IMR-90 (cell line): ENCODE data around the gene CPXM2. TPM values are rescaled to one million over a fixed set of nuclear protein-coding genes. Genes with fewer than 3 reads are reported as not detected.

Experiments
- ATAC-seq: fragments of 200-7000 bp; cut with Tn5 transposase; 2 replicates; pipeline ENCODE4 v1.9.1; 2020; ENCODE audit warnings: low read depth, mild to moderate bottlenecking, moderate library complexity
- BruUV-seq: library from RNA; stranded (reverse); fragments of 400-500 nt; replicated peaks from 2 replicates; lab custom pipeline; 2021; lab: Mats Ljungman, UMichigan
- CTCF ChIA-PET: fragments of 300-600 bp; formaldehyde crosslinking; extraction: SDS; loops from one replicate; lab custom pipeline; 2021; ENCODE audit warnings: antibody characterized with exemption; lab: Yijun Ruan, JAX
- POLR2A ChIA-PET: fragments of 300-600 bp; sonication (Branson Sonifier 250); formaldehyde crosslinking; loops from one replicate; lab custom pipeline; 2022; ENCODE audit warnings: antibody characterized with exemption; ENCODE audit not compliant: unreplicated experiment; lab: Charles Lee
- DNase-seq: peaks from one replicate; pipeline ENCODE4 v3.0.0; 2013
- H2AFZ ChIP-seq: replicated peaks from 2 replicates; pipeline ENCODE3; 2013; ENCODE audit warnings: low read length, mild to moderate bottlenecking; ENCODE audit not compliant: poor library complexity
- H2AK5ac ChIP-seq: 2 replicates; pipeline ENCODE4 v1.6.1; 2013; ENCODE audit warnings: low read depth, low read length, inconsistent platforms
- H2AK9ac ChIP-seq: replicated peaks from 2 replicates; pipeline ENCODE3; 2013; ENCODE audit warnings: mild to moderate bottlenecking, low read depth, low read length, moderate library complexity; ENCODE audit not compliant: poor library complexity
- H2BK120ac ChIP-seq: 2 replicates; pipeline ENCODE4 v1.6.1; 2013; ENCODE audit warnings: low read depth, low read length, inconsistent platforms
- H2BK15ac ChIP-seq: 3 replicates; pipeline ENCODE4 v1.6.1; 2013; ENCODE audit warnings: low read depth, low read length, inconsistent platforms
- H2BK20ac ChIP-seq: 2 replicates; pipeline ENCODE4 v1.6.1; 2013; ENCODE audit warnings: low read depth, mild to moderate bottlenecking, inconsistent platforms, low read length, moderate library complexity
- H2BK5ac ChIP-seq: 2 replicates; pipeline ENCODE4 v1.6.1; 2013; ENCODE audit warnings: mild to moderate bottlenecking, low read depth, low read length, inconsistent platforms; ENCODE audit not compliant: poor library complexity, severe bottlenecking
- H3K14ac ChIP-seq: replicated peaks from 2 replicates; pipeline ENCODE4 v1.6.1; 2013; ENCODE audit warnings: low read depth, low read length, inconsistent platforms
- H3K18ac ChIP-seq: 2 replicates; pipeline ENCODE4 v1.6.1; 2013; ENCODE audit warnings: low read depth, low read length, control low read depth
- H3K23ac ChIP-seq: 2 replicates; pipeline ENCODE4 v1.6.1; 2013; ENCODE audit warnings: low read depth, low read length, inconsistent platforms
- H3K27ac ChIP-seq: 2 replicates; pipeline ENCODE4 v1.5.1; 2013; ENCODE audit warnings: mild to moderate bottlenecking, control low read depth, low read length; ENCODE audit not compliant: insufficient read depth
- H3K27me3 ChIP-seq: 2 replicates; pipeline ENCODE4 v1.6.1; 2013; ENCODE audit warnings: low read length; ENCODE audit not compliant: control insufficient read depth, insufficient read depth
- H3K36me3 ChIP-seq: 2 replicates; pipeline ENCODE4 v1.6.1; 2013; ENCODE audit warnings: low read length, mixed read lengths; ENCODE audit not compliant: control insufficient read depth, insufficient read depth
- H3K4ac ChIP-seq: 2 replicates; pipeline ENCODE4 v1.6.1; 2013; ENCODE audit warnings: low read depth, low read length, inconsistent platforms
- H3K4me1 ChIP-seq: 2 replicates; pipeline ENCODE4 v1.6.1; 2013; ENCODE audit warnings: low read length, mixed read lengths; ENCODE audit not compliant: control insufficient read depth, insufficient read depth
- H3K4me2 ChIP-seq: 2 replicates; pipeline ENCODE4 v1.6.1; 2013; ENCODE audit warnings: low read depth, mild to moderate bottlenecking, control low read depth, low read length, moderate library complexity
- H3K4me3 ChIP-seq: 2 replicates; pipeline ENCODE4 v1.5.1; 2013; ENCODE audit warnings: low read depth, mild to moderate bottlenecking, control low read depth, low read length, moderate library complexity; ENCODE audit not compliant: insufficient read depth
- H3K56ac ChIP-seq: 2 replicates; pipeline ENCODE4 v1.6.1; 2013; ENCODE audit warnings: low read length, inconsistent platforms; ENCODE audit not compliant: insufficient read depth; ENCODE audit errors: extremely low read depth
- H3K79me1 ChIP-seq, 2 experiments: 2 replicates each; pipeline ENCODE4 v1.6.1; 2013; ENCODE audit warnings: low read length in 2 of 2, inconsistent platforms in 1 of 2, low read depth in 1 of 2
- H3K9ac ChIP-seq: 2 replicates; pipeline ENCODE4 v1.6.1; 2013; ENCODE audit warnings: low read depth, low read length, control low read depth
- H3K9me1 ChIP-seq: 2 replicates; pipeline ENCODE4 v1.6.1; 2013; ENCODE audit warnings: low read length, inconsistent platforms; ENCODE audit not compliant: insufficient read depth
- H3K9me3 ChIP-seq: 2 replicates; pipeline ENCODE4 v1.6.1; 2013; ENCODE audit warnings: low read length; ENCODE audit not compliant: control insufficient read depth, insufficient read depth
- H4K20me1 ChIP-seq: 2 replicates; pipeline ENCODE4 v1.6.1; 2013; ENCODE audit warnings: low read length, inconsistent platforms; ENCODE audit not compliant: insufficient read depth
- H4K5ac ChIP-seq: 2 replicates; pipeline ENCODE4 v1.6.1; 2013; ENCODE audit warnings: mild to moderate bottlenecking, low read depth, low read length, control low read depth
- H4K8ac ChIP-seq, 2 experiments: 2 replicates each; pipeline ENCODE4 v1.6.1; 2013; ENCODE audit warnings: low read depth in 2 of 2, low read length in 2 of 2, control low read depth in 1 of 2, inconsistent platforms in 1 of 2
- H4K91ac ChIP-seq: 2 replicates; pipeline ENCODE4 v1.6.1; 2013; ENCODE audit warnings: low read depth, low read length, inconsistent platforms; ENCODE audit not compliant: insufficient read depth
- BHLHE40 ChIP-seq: fragments of 150-350 bp; IDR thresholded peaks from 2 replicates; pipeline ENCODE4 v1.6.1; 2016; ENCODE audit warnings: mild to moderate bottlenecking, low read depth, low read length
- CEBPB ChIP-seq: IDR thresholded peaks from 2 replicates; pipeline ENCODE4 v1.6.1; 2012; ENCODE audit warnings: low read depth, low read length, improper control_type of control experiment
- CHD1 ChIP-seq: IDR thresholded peaks from 2 replicates; pipeline ENCODE4 v1.6.1; 2012; ENCODE audit warnings: low read depth, low read length, improper control_type of control experiment
- FOS ChIP-seq: fragments of 150-350 bp; IDR thresholded peaks from 2 replicates; pipeline ENCODE4 v1.6.1; 2016; ENCODE audit warnings: low read depth, low read length
- MAFK ChIP-seq: IDR thresholded peaks from 2 replicates; pipeline ENCODE4 v1.6.1; 2012; ENCODE audit warnings: low read depth, low read length, improper control_type of control experiment
- MAZ ChIP-seq: IDR thresholded peaks from 2 replicates; pipeline ENCODE4 v1.6.1; 2012; ENCODE audit warnings: low read depth, mild to moderate bottlenecking, low read length, improper control_type of control experiment, moderate library complexity, borderline replicate concordance
- MXI1 ChIP-seq: IDR thresholded peaks from 2 replicates; pipeline ENCODE4 v1.6.1; 2012; ENCODE audit warnings: low read depth, mild to moderate bottlenecking, low read length, moderate library complexity, borderline replicate concordance
- NFE2L2 ChIP-seq: fragments of 150-350 bp; IDR thresholded peaks from 2 replicates; pipeline ENCODE4 v1.6.1; 2016; ENCODE audit warnings: low read depth, mild to moderate bottlenecking, low read length
- POLR2A ChIP-seq: IDR thresholded peaks from 2 replicates; pipeline ENCODE4 v1.6.1; 2012; ENCODE audit warnings: mild to moderate bottlenecking, low read depth, low read length
- RAD21 ChIP-seq: IDR thresholded peaks from 2 replicates; pipeline ENCODE4 v1.6.1; 2012; ENCODE audit warnings: low read length, improper control_type of control experiment
- RCOR1 ChIP-seq: IDR thresholded peaks from 2 replicates; pipeline ENCODE4 v1.6.1; 2012; ENCODE audit warnings: mild to moderate bottlenecking, low read length, improper control_type of control experiment; ENCODE audit not compliant: insufficient replicate concordance
- RFX5 ChIP-seq: IDR thresholded peaks from 2 replicates; pipeline ENCODE4 v1.8.0; 2012; ENCODE audit warnings: low read depth, mild to moderate bottlenecking, low read length, moderate library complexity
- SMC3 ChIP-seq: fragments of 150-350 bp; IDR thresholded peaks from 2 replicates; pipeline ENCODE4 v1.6.1; 2016; ENCODE audit warnings: low read depth, mild to moderate bottlenecking, antibody characterized with exemption, low read length, moderate library complexity
- WGBS, 2 experiments: methylation state at CpG; one replicate each; pipeline versions ENCODE4 v1.1.5 to v1.1.7; 2013; ENCODE audit warnings: missing lambda C conversion rate in 2 of 2; ENCODE audit not compliant: insufficient read length in 1 of 2; ENCODE audit errors: extremely low coverage in 2 of 2; 5-methylcytosine and 5-hydroxymethylcytosine counted together
- dilution Hi-C: fragments of 300-500 bp; cut with HindIII; formaldehyde crosslinking; loops from one replicate; pipeline ENCODE4 v1.14.3; 2018; ENCODE audit warnings: low sequenced_read_pairs; ENCODE audit not compliant: unreplicated experiment
- in situ Hi-C: fragments of 300-500 bp; cut with MboI; formaldehyde crosslinking; loops from 3 replicates; pipeline ENCODE4 v1.14.3; 2019; ENCODE audit warnings: low sequenced_read_pairs, inconsistent platforms, mixed read lengths
- intact Hi-C: fragments of 100-400 bp; cut with micrococcal nuclease; formaldehyde crosslinking; loops from 2 replicates; pipeline ENCODE4 v1.10.0; 2022
- polyA plus RNA-seq, 3 experiments: library from polyadenylated mRNA; depleted of rRNA; stranded (reverse); fragments of >200 nt; gene quantifications; 2 replicates each; pipeline ENCODE4 v1.2.3, GENCODE V29; 2012; ENCODE audit warnings: low replicate concordance in 1 of 3
- total RNA-seq: library from RNA; depleted of rRNA; stranded (reverse); fragments of >200 nt; gene quantifications from 2 replicates; pipeline ENCODE4 v1.2.3, GENCODE V29; 2012
- TF ChIP-seq, protein P1 (sequence below): fragments of 150-350 bp; IDR thresholded peaks from 2 replicates; pipeline ENCODE4 v1.6.1; 2016; ENCODE audit warnings: low read depth, mild to moderate bottlenecking, low read length, moderate library complexity, borderline replicate concordance
- TF ChIP-seq, protein P2 (sequence below): fragments of 150-350 bp; IDR thresholded peaks from 2 replicates; pipeline ENCODE4 v1.6.1; 2017; ENCODE audit warnings: mild to moderate bottlenecking, antibody characterized with exemption, low read length, low read depth
- TF ChIP-seq, protein P3 (sequence below): conservative IDR thresholded peaks from 2 replicates; pipeline ENCODE4 v1.5.1; 2012; ENCODE audit warnings: mild to moderate bottlenecking, low read depth, low read length, improper control_type of control experiment

CPXM2 gene
- total and polyA plus RNA-seq, 2 of the 4 experiments (the other 2 are of a cell fraction): not detected

DNA sequence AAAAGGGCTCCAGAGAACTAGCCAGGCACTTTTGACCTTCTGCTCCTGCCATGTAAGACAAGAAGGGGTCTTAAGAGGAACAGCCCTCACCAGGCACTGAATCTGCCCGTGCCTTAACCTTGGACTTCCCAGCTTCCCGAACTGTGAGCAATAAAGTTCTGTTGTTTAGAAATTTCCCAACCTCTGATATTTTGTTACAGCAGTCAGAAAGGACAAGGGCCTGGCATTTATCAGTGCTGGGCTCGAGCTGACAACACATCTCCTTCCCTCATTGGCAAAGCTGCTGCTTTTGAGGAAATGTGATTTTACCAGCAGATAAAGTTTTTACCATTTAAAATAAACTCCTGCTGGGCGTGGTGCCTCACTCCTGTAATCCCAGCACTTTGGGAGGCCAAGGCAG is 122.0 kb downstream of the CPXM2 start:
- Histone ChIP-seq H3K9me1 (no peaks in the 10 kb centered on the region), H2BK20ac (no peak overlapping the region), H3K4ac (no peak overlapping the region), H2AK9ac (no peak overlapping the region), H4K5ac (no peak overlapping the region), H4K91ac (no peak overlapping the region), H3K27me3 (no peaks in the 10 kb centered on the region), H3K14ac (no peak overlapping the region), H3K4me3 (no peak overlapping the region), H3K23ac (no peak overlapping the region), H3K27ac (no peak overlapping the region), H4K20me1 (no peaks in the 10 kb centered on the region), H3K9me3 (peaks cover 33% of the 10 kb centered on the region), H3K36me3 (no peaks in the 10 kb centered on the region), H3K79me1 (no peaks in the 10 kb centered on the region), H2AK5ac (no peak overlapping the region), H2BK15ac (no peak overlapping the region), H3K56ac (no peak overlapping the region), H3K4me1 (no peaks in the 10 kb centered on the region), H3K18ac (no peak overlapping the region), H2BK5ac (no peak overlapping the region), H2BK120ac (no peak overlapping the region), H2AFZ (no peak overlapping the region), H3K9ac (no peak overlapping the region), H3K4me2 (no peak overlapping the region), H4K8ac (no peak overlapping the region)
- ATAC-seq (no peak), DNase-seq (no peak)
- BruUV-seq: no TSS peak
- TF ChIP-seq RFX5 (no peak), BHLHE40 (no peak), MAFK (no peak), FOS (no peak), NFE2L2 (no peak), CEBPB (no peak), RAD21 (no peak), RCOR1 (no peak), SMC3 (no peak), MAZ (no peak), CHD1 (no peak), MXI1 (no peak), POLR2A (no peak)
- TF ChIP-seq, protein P1, sequence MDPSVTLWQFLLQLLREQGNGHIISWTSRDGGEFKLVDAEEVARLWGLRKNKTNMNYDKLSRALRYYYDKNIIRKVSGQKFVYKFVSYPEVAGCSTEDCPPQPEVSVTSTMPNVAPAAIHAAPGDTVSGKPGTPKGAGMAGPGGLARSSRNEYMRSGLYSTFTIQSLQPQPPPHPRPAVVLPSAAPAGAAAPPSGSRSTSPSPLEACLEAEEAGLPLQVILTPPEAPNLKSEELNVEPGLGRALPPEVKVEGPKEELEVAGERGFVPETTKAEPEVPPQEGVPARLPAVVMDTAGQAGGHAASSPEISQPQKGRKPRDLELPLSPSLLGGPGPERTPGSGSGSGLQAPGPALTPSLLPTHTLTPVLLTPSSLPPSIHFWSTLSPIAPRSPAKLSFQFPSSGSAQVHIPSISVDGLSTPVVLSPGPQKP: no peak
- TF ChIP-seq, protein P2, sequence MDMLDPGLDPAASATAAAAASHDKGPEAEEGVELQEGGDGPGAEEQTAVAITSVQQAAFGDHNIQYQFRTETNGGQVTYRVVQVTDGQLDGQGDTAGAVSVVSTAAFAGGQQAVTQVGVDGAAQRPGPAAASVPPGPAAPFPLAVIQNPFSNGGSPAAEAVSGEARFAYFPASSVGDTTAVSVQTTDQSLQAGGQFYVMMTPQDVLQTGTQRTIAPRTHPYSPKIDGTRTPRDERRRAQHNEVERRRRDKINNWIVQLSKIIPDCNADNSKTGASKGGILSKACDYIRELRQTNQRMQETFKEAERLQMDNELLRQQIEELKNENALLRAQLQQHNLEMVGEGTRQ: no peak
- TF ChIP-seq, protein P3, sequence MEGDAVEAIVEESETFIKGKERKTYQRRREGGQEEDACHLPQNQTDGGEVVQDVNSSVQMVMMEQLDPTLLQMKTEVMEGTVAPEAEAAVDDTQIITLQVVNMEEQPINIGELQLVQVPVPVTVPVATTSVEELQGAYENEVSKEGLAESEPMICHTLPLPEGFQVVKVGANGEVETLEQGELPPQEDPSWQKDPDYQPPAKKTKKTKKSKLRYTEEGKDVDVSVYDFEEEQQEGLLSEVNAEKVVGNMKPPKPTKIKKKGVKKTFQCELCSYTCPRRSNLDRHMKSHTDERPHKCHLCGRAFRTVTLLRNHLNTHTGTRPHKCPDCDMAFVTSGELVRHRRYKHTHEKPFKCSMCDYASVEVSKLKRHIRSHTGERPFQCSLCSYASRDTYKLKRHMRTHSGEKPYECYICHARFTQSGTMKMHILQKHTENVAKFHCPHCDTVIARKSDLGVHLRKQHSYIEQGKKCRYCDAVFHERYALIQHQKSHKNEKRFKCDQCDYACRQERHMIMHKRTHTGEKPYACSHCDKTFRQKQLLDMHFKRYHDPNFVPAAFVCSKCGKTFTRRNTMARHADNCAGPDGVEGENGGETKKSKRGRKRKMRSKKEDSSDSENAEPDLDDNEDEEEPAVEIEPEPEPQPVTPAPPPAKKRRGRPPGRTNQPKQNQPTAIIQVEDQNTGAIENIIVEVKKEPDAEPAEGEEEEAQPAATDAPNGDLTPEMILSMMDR: no peak
- CTCF ChIA-PET: no interaction called here
- intact Hi-C loops: no loop called here
- POLR2A ChIA-PET: no interaction called here
- dilution Hi-C loops: no loop called here
- no CpG with 5 or more reads among the region's 4 CpGs for WGBS, 2 experiments
- in situ Hi-C loops: no loop called here
